HL-60 (cell line): Measurements from ENCODE around the gene SSNA1.

Source experiments
- CTCF ChIP-seq: IDR thresholded peaks from one replicate; pipeline ENCODE4 v1.5.1; 2011; ENCODE audit warnings: low read length, control low read depth, inconsistent platforms; ENCODE audit not compliant: insufficient read depth
- REST ChIP-seq: IDR thresholded peaks from 2 replicates; pipeline ENCODE4 v1.6.1; 2012; ENCODE audit warnings: low read depth; ENCODE audit not compliant: insufficient replicate concordance
- SPI1 ChIP-seq: IDR thresholded peaks from 2 replicates; pipeline ENCODE4 v1.6.1; 2012; ENCODE audit warnings: low read depth, mild to moderate bottlenecking, borderline replicate concordance

GRCh38 chr9:137141976-137142936 lies 46.2 kb upstream of the SSNA1 start:
- no peak for TF ChIP-seq CTCF
- no peak for TF ChIP-seq SPI1
- TF ChIP-seq REST: no peak
